BJ (cell line): ENCODE results near the gene PSMD8. TPM values are rescaled to one million over a fixed set of nuclear protein-coding genes. Genes with fewer than 3 reads are reported as not detected.

Source experiments
- CTCF ChIA-PET: fragments of 350-600 bp; formaldehyde crosslinking; extraction: SDS; loops from one replicate; lab custom pipeline; 2021; ENCODE audit warnings: antibody characterized with exemption, inconsistent platforms; lab: Yijun Ruan, JAX
- POLR2A ChIA-PET: fragments of 300-600 bp; sonication (Branson Sonifier 250); formaldehyde crosslinking; extraction: SDS; loops from one replicate; lab custom pipeline; 2021; ENCODE audit warnings: antibody characterized with exemption; lab: Charles Lee
- DNase-seq: peaks from one replicate; pipeline ENCODE4 v3.0.0-alpha.2; 2011; ENCODE audit warnings: low read depth
- H3K27me3 ChIP-seq: 2 replicates; pipeline ENCODE4 v1.6.0; 2011; ENCODE audit warnings: low read length; ENCODE audit not compliant: control insufficient read depth, insufficient read depth
- H3K36me3 ChIP-seq: 2 replicates; pipeline ENCODE4 v1.5.1; 2011; ENCODE audit warnings: low read length; ENCODE audit not compliant: control insufficient read depth, insufficient read depth
- H3K4me3 ChIP-seq: 2 replicates; pipeline ENCODE4 v1.5.1; 2011; ENCODE audit warnings: low read depth, mild to moderate bottlenecking, control low read depth, low read length
- CTCF ChIP-seq: IDR thresholded peaks from 2 replicates; pipeline ENCODE4 v1.5.1; 2011; ENCODE audit warnings: low read depth, mild to moderate bottlenecking, control low read depth, inconsistent platforms, low read length, moderate library complexity; ENCODE audit not compliant: insufficient read depth
- polyA plus RNA-seq: library from polyadenylated mRNA; depleted of rRNA; stranded (reverse); fragments of >200 nt; gene quantifications from 2 replicates; pipeline ENCODE4 v1.2.3, GENCODE V29; 2011

PSMD8 gene
- polyA plus RNA-seq, 1 experiment, result 662 TPM

GRCh38 chr19:38400361-38400760 is 26.0 kb downstream of the PSMD8 start:
- DNase-seq, result no peak
- POLR2A ChIA-PET, result no interaction called here
- Histone ChIP-seq H3K36me3 (peaks cover 2% of the 10 kb centered on the region; the same call in 1 of the 2 replicates), H3K4me3 (no peak overlapping the region), H3K27me3 (no peaks in the 10 kb centered on the region)
- TF ChIP-seq CTCF, result no peak
- CTCF ChIA-PET, result interaction anchor here (0.8 kb wide), 1 partner anchor 235 kb away, joined by 4 read pairs; no protein-coding TSS in a partner anchor

GRCh38 chr19:38401148-38401547 is 26.8 kb downstream of the PSMD8 start:
- no peak for DNase-seq
- no peak for TF ChIP-seq CTCF
- 0 out of 2 replicates have a peak, but pooled peaks cover 2% of the 10 kb centered on the region for H3K36me3 ChIP-seq
- no peaks in the 10 kb centered on the region for H3K27me3 ChIP-seq
- H3K4me3 ChIP-seq, result no peak overlapping the region
- POLR2A ChIA-PET, result no interaction called here
- CTCF ChIA-PET, result no interaction called here

GRCh38 chr19:38402623-38402966 is 28.2 kb downstream of the PSMD8 start:
- Histone ChIP-seq H3K36me3 (peaks cover 5% of the 10 kb centered on the region; the same call in 1 of the 2 replicates), H3K4me3 (peak overlapping the region; percentile 28), H3K27me3 (no peaks in the 10 kb centered on the region)
- CTCF ChIA-PET, result interaction anchor here (0.6 to 3.8 kb wide), 44 partner anchors 10 to 535 kb away, joined by 3 to 47 read pairs (median 4); partner anchors contain the start of genes ACTN4, EIF3K, GGN and HNRNPL
- TF ChIP-seq CTCF, result no peak
- no peak for DNase-seq
- POLR2A ChIA-PET, result interaction anchor here (0.6 to 1.0 kb wide), 4 partner anchors 15 to 427 kb away, joined by 3 to 8 read pairs (median 4); partner anchors contain the start of genes EIF3K and GGN

GRCh38 chr19:38402967-38403674 is 28.8 kb downstream of the PSMD8 start, which contains the start of gene FAM98C:
Gene FAM98C (plus strand): TSS chr19:38403093. CDS start chr19:38403154, 61 bp downstream.
- Histone ChIP-seq H3K36me3 (peaks cover 5% of the 10 kb centered on the region; the same call in 1 of the 2 replicates), H3K27me3 (no peaks in the 10 kb centered on the region), H3K4me3 (peak within 1 kb of the TSS; percentile 88)
- TF ChIP-seq CTCF, result peak; percentile 74
- CTCF ChIA-PET, result interaction anchor here (0.5 to 3.8 kb wide), 49 partner anchors 10 to 619 kb away, joined by 3 to 47 read pairs (median 4); partner anchors contain the start of genes ACTN4, EIF3K, GGN and HNRNPL
- peak; percentile 65 for DNase-seq
- POLR2A ChIA-PET, result interaction anchor here (0.6 to 1.0 kb wide), 5 partner anchors 15 to 426 kb away, joined by 3 to 8 read pairs (median 4); partner anchors contain the start of genes EIF3K and GGN

- Histone ChIP-seq H3K36me3 (peaks cover 5% of the 10 kb centered on the region; the same call in 1 of the 2 replicates), H3K4me3 (no peak overlapping the region), H3K27me3 (no peaks in the 10 kb centered on the region)
- POLR2A ChIA-PET, result no interaction called here
- CTCF ChIA-PET, result interaction anchor here (2.5 to 3.8 kb wide), 4 partner anchors 8 to 533 kb away, joined by 4 to 47 read pairs (median 24); partner anchors contain the start of gene GGN
- no peak for DNase-seq
- no peak for TF ChIP-seq CTCF
Measured at GRCh38 chr19:38404858-38405257, 30.5 kb downstream of the PSMD8 start.
